ENCODE results near the gene ANKRD62. TPM values are rescaled to one million over a fixed set of nuclear protein-coding genes. Genes with fewer than 3 reads are reported as not detected.

ANKRD62 gene
- total and polyA plus RNA-seq, 4 donors, result 0.06 to 0.14 (median 0.09) TPM

- Histone ChIP-seq H3K4me1 (ENCODE audit: control insufficient read depth, insufficient read depth, low read length) (no peaks in the 10 kb centered on the region), H3K36me3 (ENCODE audit: control insufficient read depth, insufficient read depth, low read length) (no peaks in the 10 kb centered on the region), H3K9me3 (ENCODE audit: control insufficient read depth, insufficient read depth, low read length) (no peaks in the 10 kb centered on the region), H3K27me3 (ENCODE audit: control insufficient read depth, insufficient read depth, low read length) (no peaks in the 10 kb centered on the region), H3K4me3 (ENCODE audit: low read depth, low read length) (no peak overlapping the region), H3K27ac (ENCODE audit: low read depth, low read length) (no peak overlapping the region)
- peak in 2 of 6 donors; percentile 41 to 59 for DNase-seq (ENCODE audit: low read depth in 4 of 6, low spot score in 6 of 6)
- 57% methylated on average over 2 of the region's 6 CpGs for WGBS (ENCODE audit: insufficient coverage)
Measured at GRCh38 chr18:12079491-12080237, 14.0 kb upstream of the ANKRD62 start.

- Histone ChIP-seq H3K36me3 (ENCODE audit: control insufficient read depth, insufficient read depth, low read length) (no peaks in the 10 kb centered on the region), H3K4me3 (ENCODE audit: low read depth, low read length) (no peak overlapping the region), H3K27me3 (ENCODE audit: control insufficient read depth, insufficient read depth, low read length) (no peaks in the 10 kb centered on the region), H3K9me3 (ENCODE audit: control insufficient read depth, insufficient read depth, low read length) (no peaks in the 10 kb centered on the region), H3K27ac (ENCODE audit: low read depth, low read length) (no peak overlapping the region), H3K4me1 (ENCODE audit: control insufficient read depth, insufficient read depth, low read length) (no peaks in the 10 kb centered on the region)
- 78% methylated on average over 13 of the region's 13 CpGs for WGBS (ENCODE audit: insufficient coverage)
- DNase-seq (ENCODE audit: low read depth in 4 of 6, low spot score in 6 of 6), result no peak
Measured at GRCh38 chr18:12085136-12085535, 8.5 kb upstream of the ANKRD62 start.

GRCh38 chr18:12085786-12086185, 7.9 kb upstream of the ANKRD62 start:
- Histone ChIP-seq H3K27me3 (ENCODE audit: control insufficient read depth, insufficient read depth, low read length) (no peaks in the 10 kb centered on the region), H3K4me3 (ENCODE audit: low read depth, low read length) (no peak overlapping the region), H3K36me3 (ENCODE audit: control insufficient read depth, insufficient read depth, low read length) (no peaks in the 10 kb centered on the region), H3K4me1 (ENCODE audit: control insufficient read depth, insufficient read depth, low read length) (no peaks in the 10 kb centered on the region), H3K9me3 (ENCODE audit: control insufficient read depth, insufficient read depth, low read length) (no peaks in the 10 kb centered on the region), H3K27ac (ENCODE audit: low read depth, low read length) (no peak overlapping the region)
- DNase-seq (ENCODE audit: low read depth in 4 of 6, low spot score in 6 of 6), result no peak
- 98% methylated on average over 4 of the region's 4 CpGs for WGBS (ENCODE audit: insufficient coverage)

- no peak for DNase-seq (ENCODE audit: low read depth in 4 of 6, low spot score in 6 of 6)
- H3K27ac ChIP-seq (ENCODE audit: low read depth, low read length), result no peak overlapping the region
- H3K27me3 ChIP-seq (ENCODE audit: control insufficient read depth, insufficient read depth, low read length), result no peaks in the 10 kb centered on the region
- no peaks in the 10 kb centered on the region for H3K9me3 ChIP-seq (ENCODE audit: control insufficient read depth, insufficient read depth, low read length)
- H3K4me3 ChIP-seq (ENCODE audit: low read depth, low read length), result no peak overlapping the region
- no peaks in the 10 kb centered on the region for H3K36me3 ChIP-seq (ENCODE audit: control insufficient read depth, insufficient read depth, low read length)
- H3K4me1 ChIP-seq (ENCODE audit: control insufficient read depth, insufficient read depth, low read length), result no peaks in the 10 kb centered on the region
- 85% methylated on average over 5 of the region's 5 CpGs for WGBS (ENCODE audit: insufficient coverage)
Measured at GRCh38 chr18:12086249-12086648, 7.4 kb upstream of the ANKRD62 start.

- no peak overlapping the region for H3K4me3 ChIP-seq (ENCODE audit: low read depth, low read length)
- WGBS (ENCODE audit: insufficient coverage), result 92% methylated on average over 18 of the region's 18 CpGs
- no peak for DNase-seq (ENCODE audit: low read depth in 4 of 6, low spot score in 6 of 6)
Measured at GRCh38 chr18:12086677-12087470, 6.8 kb upstream of the ANKRD62 start.

GRCh38 chr18:12087471-12088025, 6.1 kb upstream of the ANKRD62 start:
- Histone ChIP-seq H3K27me3 (ENCODE audit: control insufficient read depth, insufficient read depth, low read length) (no peaks in the 10 kb centered on the region), H3K9me3 (ENCODE audit: control insufficient read depth, insufficient read depth, low read length) (no peaks in the 10 kb centered on the region), H3K27ac (ENCODE audit: low read depth, low read length) (no peak overlapping the region), H3K4me1 (ENCODE audit: control insufficient read depth, insufficient read depth, low read length) (no peaks in the 10 kb centered on the region), H3K36me3 (ENCODE audit: control insufficient read depth, insufficient read depth, low read length) (no peaks in the 10 kb centered on the region), H3K4me3 (ENCODE audit: low read depth, low read length) (no peak overlapping the region)
- no peak for DNase-seq (ENCODE audit: low read depth in 4 of 6, low spot score in 6 of 6)
- 81% methylated on average over 3 of the region's 3 CpGs for WGBS (ENCODE audit: insufficient coverage)

More at GRCh38 chr18:12086677-12087470, 6.8 kb upstream of the ANKRD62 start:
- Histone ChIP-seq H3K27me3 (ENCODE audit: control insufficient read depth, insufficient read depth, low read length) (no peaks in the 10 kb centered on the region), H3K9me3 (ENCODE audit: control insufficient read depth, insufficient read depth, low read length) (no peaks in the 10 kb centered on the region), H3K4me1 (ENCODE audit: control insufficient read depth, insufficient read depth, low read length) (no peaks in the 10 kb centered on the region), H3K36me3 (ENCODE audit: control insufficient read depth, insufficient read depth, low read length) (no peaks in the 10 kb centered on the region), H3K27ac (ENCODE audit: low read depth, low read length) (no peak overlapping the region)

GRCh38 chr18:12088096-12088495, 5.5 kb upstream of the ANKRD62 start:
- Histone ChIP-seq H3K27me3 (ENCODE audit: control insufficient read depth, insufficient read depth, low read length) (no peaks in the 10 kb centered on the region), H3K4me1 (ENCODE audit: control insufficient read depth, insufficient read depth, low read length) (no peaks in the 10 kb centered on the region), H3K4me3 (ENCODE audit: low read depth, low read length) (no peak overlapping the region), H3K36me3 (ENCODE audit: control insufficient read depth, insufficient read depth, low read length) (no peaks in the 10 kb centered on the region), H3K27ac (ENCODE audit: low read depth, low read length) (no peak overlapping the region), H3K9me3 (ENCODE audit: control insufficient read depth, insufficient read depth, low read length) (no peaks in the 10 kb centered on the region)
- no peak for DNase-seq (ENCODE audit: low read depth in 4 of 6, low spot score in 6 of 6)
- WGBS (ENCODE audit: insufficient coverage), result 93% methylated on average over 4 of the region's 4 CpGs

GRCh38 chr18:12088731-12089375, 4.8 kb upstream of the ANKRD62 start:
- no peaks in the 10 kb centered on the region for H3K4me1 ChIP-seq (ENCODE audit: control insufficient read depth, insufficient read depth, low read length)
- H3K27ac ChIP-seq (ENCODE audit: low read depth, low read length), result no peak overlapping the region
- no peak overlapping the region for H3K4me3 ChIP-seq (ENCODE audit: low read depth, low read length)
- WGBS (ENCODE audit: insufficient coverage), result 91% methylated on average over 5 of the region's 5 CpGs
- H3K36me3 ChIP-seq (ENCODE audit: control insufficient read depth, insufficient read depth, low read length), result no peaks in the 10 kb centered on the region
- no peak for DNase-seq (ENCODE audit: low read depth in 4 of 6, low spot score in 6 of 6)
- no peaks in the 10 kb centered on the region for H3K27me3 ChIP-seq (ENCODE audit: control insufficient read depth, insufficient read depth, low read length)
- H3K9me3 ChIP-seq (ENCODE audit: control insufficient read depth, insufficient read depth, low read length), result no peaks in the 10 kb centered on the region

- H3K27me3 ChIP-seq (ENCODE audit: control insufficient read depth, insufficient read depth, low read length), result no peaks in the 10 kb centered on the region
- H3K36me3 ChIP-seq (ENCODE audit: control insufficient read depth, insufficient read depth, low read length), result no peaks in the 10 kb centered on the region
- no peak overlapping the region for H3K27ac ChIP-seq (ENCODE audit: low read depth, low read length)
- no peaks in the 10 kb centered on the region for H3K9me3 ChIP-seq (ENCODE audit: control insufficient read depth, insufficient read depth, low read length)
- WGBS (ENCODE audit: insufficient coverage), result 83% methylated on average over 9 of the region's 9 CpGs
- H3K4me3 ChIP-seq (ENCODE audit: low read depth, low read length), result no peak overlapping the region
- no peaks in the 10 kb centered on the region for H3K4me1 ChIP-seq (ENCODE audit: control insufficient read depth, insufficient read depth, low read length)
- no peak for DNase-seq (ENCODE audit: low read depth in 4 of 6, low spot score in 6 of 6)
Measured at GRCh38 chr18:12091538-12092141, 2.0 kb upstream of the ANKRD62 start.

All from spinal cord (tissue), 10 donors.